ENCODE results near the gene ZNF799.
"Not testable (repeated sequence)": the region's sequence is repeated elsewhere in the genome, so short reads cannot be mapped to it uniquely, and the experiment has no call there.

The ZNF799 gene

DNA sequence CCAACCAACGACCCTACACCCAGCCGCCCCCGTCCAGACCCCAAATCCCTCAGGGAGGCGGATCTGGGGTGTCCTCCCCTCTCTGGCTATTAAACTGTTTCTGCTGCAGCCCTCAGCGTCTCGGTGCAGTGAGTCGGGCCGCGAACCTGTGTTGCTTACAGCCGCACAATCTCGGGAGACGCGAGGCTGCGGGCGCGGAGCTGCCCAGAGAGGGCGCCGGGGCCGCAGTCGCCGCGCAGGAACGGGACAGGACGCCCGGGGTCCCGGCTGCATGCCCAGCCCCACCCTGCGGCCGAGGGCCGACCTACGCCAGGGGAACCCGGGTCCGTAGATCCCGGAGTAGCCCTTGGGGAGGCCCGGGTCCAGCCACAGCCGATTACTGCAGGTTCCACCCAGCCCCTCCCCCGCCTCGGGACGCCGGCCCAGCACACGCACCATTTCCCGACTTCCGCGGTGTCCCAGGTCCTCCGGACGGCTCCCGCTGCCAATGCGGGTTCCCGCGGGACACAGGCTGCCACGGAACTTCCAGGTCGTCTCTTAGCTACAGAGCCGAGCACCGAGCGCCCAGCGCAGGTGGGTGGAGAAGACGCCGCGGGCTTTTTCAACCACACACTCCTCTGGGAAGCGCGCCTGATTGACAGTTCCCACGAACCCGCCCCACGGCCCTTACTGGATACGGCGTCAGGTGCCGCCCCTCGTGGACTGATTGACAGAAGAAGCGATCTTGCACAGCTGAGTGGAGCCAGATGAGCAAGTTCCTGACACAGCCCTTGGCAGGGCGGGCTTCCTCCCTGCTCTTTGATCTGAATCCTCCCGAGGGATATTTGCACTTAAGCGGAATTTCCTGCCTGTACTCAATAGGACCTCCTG, at the start of gene ZNF799:
Gene ZNF799, minus strand, starts transcription at position 639 of the 870 bp plus-strand sequence. Its CDS starts 201 bp downstream, at position 438.
- peak; percentile 97 for DNase-seq (ENCODE audit: low read depth)

DNA sequence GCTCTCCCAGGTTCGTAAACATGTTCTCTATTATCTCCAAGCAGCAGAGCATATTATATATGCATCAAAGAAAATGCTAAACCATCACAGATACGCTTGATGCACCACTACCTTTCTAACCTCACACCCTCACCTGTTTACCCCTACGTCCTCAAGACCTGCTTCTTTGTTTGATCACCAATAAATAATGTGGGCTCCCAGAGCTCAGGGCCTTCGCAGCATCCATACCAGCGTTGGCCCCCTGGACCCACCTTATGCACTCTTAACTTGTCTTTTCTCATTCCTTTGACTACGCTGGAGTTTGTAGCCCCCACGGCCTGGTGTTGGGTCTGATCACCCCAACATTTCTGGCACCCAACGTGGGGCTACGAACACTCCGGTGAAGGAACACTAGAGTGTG, 49.8 kb upstream of the ZNF799 start:
- DNase-seq (ENCODE audit: low read depth), result peak; percentile 4

DNA sequence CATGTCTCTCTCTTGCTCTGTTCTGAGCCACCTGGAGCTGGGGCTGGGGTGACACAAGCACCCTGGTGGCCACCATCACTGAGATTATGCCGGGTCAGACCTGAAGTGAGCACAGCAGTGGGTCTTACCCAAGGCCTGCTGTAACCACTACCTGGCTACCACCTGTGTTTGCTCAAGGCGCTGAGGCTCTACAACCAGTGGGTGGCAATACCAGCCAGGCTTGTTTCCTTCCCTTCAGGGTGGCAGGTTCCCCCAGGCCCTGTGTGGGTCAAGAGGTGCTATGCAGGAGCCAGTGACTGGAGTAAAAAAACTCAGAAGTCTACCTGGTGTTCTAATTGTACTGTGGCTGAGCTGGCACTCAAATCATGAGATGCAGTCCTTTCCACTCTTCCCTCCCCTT, 47.7 kb upstream of the ZNF799 start:
- no peak for DNase-seq (ENCODE audit: low read depth)

DNA sequence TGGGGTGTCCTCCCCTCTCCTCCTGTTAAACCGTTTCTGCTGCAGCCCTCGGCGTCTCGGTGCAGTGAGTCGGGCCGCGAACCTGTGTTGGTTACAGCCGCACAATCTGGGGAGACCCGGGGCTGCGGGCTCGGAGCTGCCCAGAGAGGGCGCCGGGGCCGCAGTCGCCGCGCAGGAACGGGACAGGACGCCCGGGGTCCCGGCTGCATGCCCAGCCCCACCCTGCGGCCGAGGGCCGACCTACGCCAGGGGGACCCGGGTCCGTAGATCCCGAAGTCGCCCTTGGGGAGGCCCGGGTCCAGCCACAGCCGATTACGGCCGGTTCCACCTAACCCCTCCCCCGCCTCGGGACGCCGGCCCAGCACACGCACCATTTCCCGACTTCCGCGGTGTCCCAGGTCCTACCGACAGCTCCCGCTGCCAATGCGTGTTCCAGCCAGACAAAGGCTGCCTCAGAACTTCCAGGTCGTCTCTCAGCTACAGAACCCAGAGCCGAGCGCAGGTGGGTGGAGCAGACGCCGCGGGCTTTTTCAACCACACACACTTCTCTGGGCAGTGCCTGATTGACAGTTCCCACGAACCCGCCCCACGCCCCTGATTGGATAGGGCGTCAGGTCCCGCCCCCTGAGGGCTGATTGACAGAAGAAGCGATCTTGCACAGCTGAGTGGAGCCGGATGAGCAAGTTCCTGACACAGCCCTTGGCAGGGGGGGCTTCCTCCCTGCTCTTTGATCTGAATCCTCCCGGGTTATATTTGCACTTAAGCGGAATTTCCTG, 39.7 kb upstream of the ZNF799 start, which contains the start of gene ZNF443:
Gene ZNF443, minus strand, starts transcription at position 481 of the 776 bp plus-strand sequence. Its CDS starts 107 bp downstream, at position 374.
- peak; percentile 97 for DNase-seq (ENCODE audit: low read depth)

DNA sequence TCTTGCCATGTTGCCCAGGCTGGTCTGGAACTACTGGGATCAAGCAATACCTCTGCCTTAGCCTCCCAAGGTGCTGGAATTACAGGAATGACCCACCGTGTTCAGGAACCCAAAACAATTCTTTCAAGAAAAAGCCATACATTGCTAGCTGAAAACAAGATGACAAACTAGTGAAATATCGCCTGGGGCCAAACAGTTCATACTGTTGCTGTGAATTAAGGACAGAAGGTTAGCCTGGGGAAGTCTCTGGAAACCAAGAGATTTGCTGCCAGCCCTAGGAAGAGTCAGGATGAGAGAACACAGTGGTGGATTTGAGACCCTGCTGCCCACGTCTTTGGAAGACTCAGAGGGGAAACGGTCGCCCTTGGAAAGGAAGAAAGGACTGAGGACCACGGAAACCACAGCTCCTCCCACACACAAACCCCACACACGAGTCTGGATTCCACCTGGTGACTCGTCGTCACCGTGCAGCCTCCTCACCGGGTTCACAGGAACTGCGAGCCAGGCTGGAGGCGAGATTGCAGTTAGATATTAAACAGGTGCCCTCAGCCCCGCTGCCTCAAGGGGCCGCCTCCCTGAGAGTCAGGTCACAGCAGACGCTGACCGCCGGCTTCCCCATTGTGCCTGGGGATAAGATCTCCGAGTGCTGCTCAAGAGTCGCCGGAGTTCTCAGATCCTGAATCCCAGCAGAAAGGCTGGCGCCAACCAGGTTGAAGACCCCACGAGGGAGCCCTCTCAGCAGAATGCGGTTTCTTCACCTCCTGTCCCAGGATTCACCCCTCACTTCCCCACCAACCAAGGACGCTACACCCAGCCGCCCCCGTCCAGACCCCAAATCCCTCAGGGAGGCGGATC, 38.8 kb upstream of the ZNF799 start:
- peak; percentile 22 for DNase-seq (ENCODE audit: low read depth)

DNA sequence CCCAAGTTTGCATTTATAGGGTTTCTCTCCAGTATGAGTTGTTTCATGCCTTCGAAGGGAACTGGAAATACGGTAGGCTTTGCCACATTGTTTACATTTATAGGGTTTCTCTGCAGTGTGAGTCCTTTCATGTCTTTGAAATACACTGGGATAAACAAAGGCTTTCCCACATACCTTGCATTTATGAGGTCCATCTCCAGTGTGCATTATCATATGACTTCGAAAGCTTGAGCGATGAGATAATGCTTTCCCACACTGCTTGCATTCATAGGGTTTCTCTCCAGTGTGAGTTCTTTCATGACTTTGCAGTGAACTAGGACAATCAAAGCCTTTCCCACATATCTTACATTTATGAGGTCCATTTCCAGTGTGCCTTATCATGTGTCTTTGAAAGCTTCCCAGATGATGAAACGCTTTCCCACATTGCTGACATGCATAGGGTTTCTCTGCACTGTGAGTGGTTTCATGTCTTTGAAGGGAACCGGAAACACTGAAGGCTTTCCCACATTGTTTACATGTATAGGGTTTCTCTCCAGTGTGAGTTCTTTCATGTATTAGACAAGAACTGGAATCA, 29.7 kb upstream of the ZNF799 start:
- not testable (repeated sequence) for DNase-seq (ENCODE audit: low read depth)

- DNase-seq (ENCODE audit: low read depth), result no peak
These were observed 24.8 kb upstream of the ZNF799 start for GRCh38 chr19:12425888-12426274.

GRCh38 chr19:12425236-12425887, 24.3 kb upstream of the ZNF799 start:
- DNase-seq (ENCODE audit: low read depth), result no peak

- not testable (repeated sequence) for DNase-seq (ENCODE audit: low read depth)
These were observed 16.2 kb upstream of the ZNF799 start for GRCh38 chr19:12417273-12417672.

DNA sequence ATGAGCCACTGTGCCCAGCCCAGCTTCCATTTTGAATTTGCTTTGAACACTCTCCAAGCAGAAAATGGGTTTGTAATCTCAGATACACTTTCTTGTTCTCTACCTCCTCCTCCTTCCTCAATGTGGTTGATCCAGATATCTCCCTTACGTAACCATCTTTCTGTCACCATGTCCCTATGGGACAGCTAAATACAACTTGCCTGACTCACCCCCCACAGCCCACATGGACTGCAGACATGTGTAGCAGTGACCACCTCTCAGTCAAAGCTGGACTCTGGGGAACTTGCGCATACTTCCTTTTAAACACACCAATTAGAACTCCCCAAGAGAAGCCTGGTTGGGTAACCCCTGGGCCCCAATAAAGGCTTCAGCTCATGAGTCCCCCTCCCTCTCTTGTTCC, 10.8 kb upstream of the ZNF799 start:
- DNase-seq (ENCODE audit: low read depth), result no peak

DNA sequence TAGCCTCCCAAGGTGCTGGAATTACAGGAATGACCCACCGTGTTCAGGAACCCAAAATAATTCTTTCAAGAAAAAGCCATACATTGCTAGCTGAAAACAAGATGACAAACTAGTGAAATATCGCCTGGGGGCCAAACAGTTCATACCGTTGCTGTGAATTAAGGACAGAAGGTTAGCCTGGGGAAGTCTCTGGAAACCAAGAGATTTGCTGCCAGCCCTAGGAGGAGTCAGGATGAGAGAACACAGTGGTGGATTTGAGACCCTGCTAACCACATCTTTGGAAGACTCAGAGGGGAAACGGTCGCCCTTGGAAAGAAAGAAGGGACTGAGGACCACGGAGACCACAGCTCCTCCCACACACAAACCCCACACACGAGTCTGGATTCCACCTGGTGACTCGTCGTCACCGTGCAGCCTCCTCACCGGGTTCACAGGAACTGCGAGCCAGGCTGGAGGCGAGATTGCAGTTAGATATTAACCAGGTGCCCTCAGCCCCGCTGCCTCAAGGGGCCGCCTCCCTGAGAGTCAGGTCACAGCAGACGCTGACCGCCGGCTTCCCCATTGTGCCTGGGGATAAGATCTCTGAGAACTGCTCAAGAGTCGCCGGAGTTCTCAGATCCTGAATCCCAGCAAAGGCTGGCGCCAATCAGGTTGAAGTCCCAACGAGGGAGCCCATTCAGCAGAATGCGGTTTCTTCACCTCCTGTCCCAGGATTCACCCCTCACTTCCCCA, 1.0 kb downstream of the ZNF799 start:
- DNase-seq (ENCODE audit: low read depth), result peak; percentile 7

DNA sequence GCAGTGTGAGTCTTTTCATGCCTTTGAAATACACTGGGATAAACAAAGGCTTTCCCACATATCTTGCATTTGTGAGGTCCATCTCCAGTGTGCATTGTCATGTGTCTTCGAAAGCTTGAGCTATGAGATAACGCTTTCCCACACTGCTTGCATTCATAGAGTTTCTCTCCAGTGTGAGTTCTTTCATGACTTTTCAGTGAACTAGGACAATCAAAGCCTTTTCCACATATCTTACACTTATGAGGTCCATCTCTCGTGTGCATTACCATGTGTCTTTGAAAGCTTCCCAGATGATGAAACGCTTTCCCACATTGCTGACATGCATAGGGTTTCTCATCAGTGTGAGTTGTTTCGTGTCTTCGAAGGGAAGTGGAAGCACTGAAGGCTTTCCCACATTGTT, 9.9 kb downstream of the ZNF799 start:
- DNase-seq (ENCODE audit: low read depth), result not testable (repeated sequence)

- not testable (repeated sequence) for DNase-seq (ENCODE audit: low read depth)
These were observed 14.7 kb downstream of the ZNF799 start for GRCh38 chr19:12386365-12386764.

DNA sequence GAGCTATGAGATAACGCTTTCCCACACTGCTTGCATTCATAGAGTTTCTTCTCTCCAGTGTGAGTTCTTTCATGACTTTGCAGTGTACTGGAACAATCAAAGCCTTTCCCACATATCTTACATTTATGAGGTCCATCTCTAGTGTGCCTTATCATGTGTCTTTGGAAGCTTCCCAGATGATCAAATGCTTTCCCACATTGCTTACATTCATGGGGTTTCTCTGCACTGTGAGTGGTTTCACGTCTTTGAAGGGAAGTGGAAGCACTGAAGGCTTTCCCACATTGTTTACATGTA, 20.7 kb downstream of the ZNF799 start:
- DNase-seq (ENCODE audit: low read depth), result no peak

DNA sequence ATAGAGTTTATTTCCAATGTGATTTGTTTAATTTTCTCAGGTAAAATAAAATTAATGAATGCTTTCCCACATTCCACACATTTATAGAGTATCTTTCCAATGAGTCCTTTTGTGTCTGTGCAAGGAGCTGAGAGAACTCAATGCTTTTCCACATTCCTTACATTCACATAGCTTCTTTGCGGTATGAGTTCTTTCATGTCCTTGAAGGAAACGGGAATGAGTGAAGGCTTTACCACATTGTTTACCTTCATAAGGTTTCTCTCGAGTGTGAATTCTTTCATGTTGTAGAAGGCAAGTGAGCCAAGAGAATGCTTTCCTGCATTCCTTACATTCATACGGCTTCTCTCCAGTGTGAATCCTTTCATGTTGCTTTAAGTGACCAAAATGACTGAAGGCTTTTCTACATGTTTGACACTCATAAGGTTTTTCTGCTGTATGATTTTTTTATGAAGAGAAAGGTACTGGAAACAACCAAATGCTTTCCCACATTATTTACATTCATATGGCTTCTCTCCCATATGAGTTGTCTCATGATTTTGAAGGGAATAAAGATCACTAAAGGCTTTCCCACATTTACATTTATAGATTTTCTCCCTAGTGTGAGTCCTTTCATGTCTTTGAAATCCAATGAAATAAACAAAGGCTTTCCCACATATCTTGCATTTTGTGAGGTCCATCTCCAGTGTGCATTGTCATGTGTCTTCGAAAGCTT, 21.2 kb downstream of the ZNF799 start:
- no peak for DNase-seq (ENCODE audit: low read depth)

GRCh38 chr19:12374026-12374425, 27.0 kb downstream of the ZNF799 start:
- no peak for DNase-seq (ENCODE audit: low read depth)

DNA sequence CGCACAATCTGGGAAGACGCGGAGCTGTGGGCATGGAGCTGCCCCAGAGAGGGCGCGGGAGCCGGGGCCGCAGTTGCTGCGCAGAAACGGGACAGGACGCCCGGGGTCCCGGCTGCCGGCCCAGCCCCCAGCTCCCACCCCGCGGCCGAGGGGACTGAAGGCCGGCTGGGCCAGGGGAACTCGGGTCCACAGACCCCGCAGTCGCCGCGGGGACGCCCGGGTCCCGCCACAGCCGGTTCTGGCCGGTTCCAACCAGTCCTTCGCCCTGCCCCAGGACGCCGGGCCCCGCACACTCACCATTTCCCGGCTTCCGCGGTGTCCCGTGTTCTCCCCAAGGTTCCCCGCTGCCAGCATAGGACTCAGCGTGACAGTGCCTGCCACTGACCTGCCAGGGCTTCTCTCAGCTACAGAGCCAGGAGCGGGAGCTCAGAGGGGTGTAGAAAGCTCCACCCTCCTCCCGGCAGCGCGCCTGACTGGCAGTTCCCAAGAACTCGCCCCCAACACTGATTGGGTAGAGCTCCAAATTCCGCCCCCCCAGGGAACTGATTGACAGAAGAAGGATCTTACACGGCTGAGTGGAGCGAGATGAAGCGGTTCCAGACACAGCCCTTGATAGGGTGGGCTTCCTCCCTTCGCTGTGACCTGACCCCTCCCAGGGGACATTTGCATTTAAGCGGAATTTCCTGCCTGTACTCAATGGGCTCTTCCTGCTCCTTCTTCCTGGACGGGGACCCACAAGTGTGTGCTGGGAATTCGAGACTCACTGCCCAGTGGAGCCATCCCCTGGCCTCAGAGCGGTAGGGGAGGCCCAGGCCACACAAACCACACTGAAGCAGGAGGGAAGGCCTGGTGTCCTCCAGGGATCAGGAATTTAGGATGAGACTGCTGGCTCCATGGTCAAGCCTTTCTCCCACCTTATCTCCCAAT, 35.6 kb downstream of the ZNF799 start, which contains the start of gene ZNF442:
Gene ZNF442, minus strand, starts transcription at position 448 of the 927 bp plus-strand sequence. CDS start 2,052 bp downstream, outside the sequence.
- peak; percentile 94 for DNase-seq (ENCODE audit: low read depth)

GRCh38 chr19:12364391-12365235, 36.5 kb downstream of the ZNF799 start:
- DNase-seq (ENCODE audit: low read depth), result peak; percentile 30

Data from amniotic epithelial cell (primary cell).